Lower lobe of right lung (tissue), 2 donors: ENCODE results near the gene CYSLTR2. TPM values are rescaled to one million over a fixed set of nuclear protein-coding genes. Genes with fewer than 3 reads are reported as not detected.

Experiments used
- ATAC-seq, 2 donors: fragments of 200-7000 bp; cut with Tn5 transposase; one replicate each; pipeline ENCODE4 v1.9.1; 2020 to 2022; ENCODE audit warnings: mild to moderate bottlenecking in 2 of 2, moderate library complexity in 2 of 2
- DNase-seq: peaks from one replicate; pipeline ENCODE4 v3.0.0-alpha.2; 2020
- H3K27ac ChIP-seq: fragments of 200-600 bp; one replicate; pipeline ENCODE4 v1.8.0; 2022
- H3K27me3 ChIP-seq: fragments of 200-600 bp; one replicate; pipeline ENCODE4 v1.8.0; 2022; ENCODE audit warnings: low read depth
- H3K36me3 ChIP-seq: fragments of 200-600 bp; one replicate; pipeline ENCODE4 v1.8.0; 2022; ENCODE audit warnings: mild to moderate bottlenecking
- H3K4me1 ChIP-seq: fragments of 200-600 bp; one replicate; pipeline ENCODE4 v1.8.0; 2022
- H3K4me3 ChIP-seq: fragments of 200-600 bp; one replicate; pipeline ENCODE4 v1.8.0; 2022; ENCODE audit warnings: mild to moderate bottlenecking
- H3K9me3 ChIP-seq: fragments of 200-600 bp; one replicate; pipeline ENCODE4 v1.8.0; 2022
- CTCF ChIP-seq: fragments of 200-600 bp; IDR thresholded peaks from one replicate; pipeline ENCODE4 v1.8.0; 2022; ENCODE audit warnings: antibody characterized with exemption, mild to moderate bottlenecking
- intact Hi-C: fragments of 100-400 bp; cut with DNase I; formaldehyde crosslinking; loops from one replicate; pipeline ENCODE4 v1.11.0; 2022
- total RNA-seq: library from RNA; stranded (reverse); fragmentation: NEBNext Ultra II Directional; extraction: Animal tissue kit (Norgen Biotek cat#: 25700); gene quantifications from one replicate; pipeline ENCODE4 v1.2.1, GENCODE V29; 2021
- donor health status: DM: no; HTN: yes; CAD: no; lungs with severe emphysema.

The CYSLTR2 gene
- total RNA-seq, 1 donor from 2014 or later, result 2.6 TPM

DNA sequence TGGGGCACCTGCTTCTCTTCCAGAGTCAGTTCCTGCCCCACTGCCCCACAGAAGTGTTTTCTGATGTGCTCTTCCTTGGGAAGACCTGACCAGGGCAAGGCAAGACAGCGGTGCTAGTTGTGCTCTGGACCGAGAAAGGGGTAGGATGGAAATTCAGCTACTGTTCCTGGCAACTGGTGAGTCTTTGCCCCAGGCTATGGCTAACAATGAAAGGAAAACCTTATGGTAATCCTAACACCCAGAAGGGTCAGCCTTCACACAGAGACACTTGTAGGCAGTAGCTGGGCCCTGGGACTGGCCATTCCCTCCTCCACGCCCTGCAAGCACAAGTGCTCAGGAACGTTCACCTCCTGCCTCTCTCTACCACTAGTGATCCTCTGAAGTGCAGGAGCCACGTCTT lies 9.6 kb upstream of the CYSLTR2 start:
- no peak for DNase-seq
- H3K4me1 ChIP-seq, result no peaks in the 10 kb centered on the region
- no peak overlapping the region for H3K4me3 ChIP-seq
- ATAC-seq, result no peak
- H3K9me3 ChIP-seq, result no peaks in the 10 kb centered on the region
- no peak overlapping the region for H3K27ac ChIP-seq
- no peaks in the 10 kb centered on the region for H3K27me3 ChIP-seq
- no peak for TF ChIP-seq CTCF
- intact Hi-C loops, result no loop called here
- H3K36me3 ChIP-seq, result no peaks in the 10 kb centered on the region

DNA sequence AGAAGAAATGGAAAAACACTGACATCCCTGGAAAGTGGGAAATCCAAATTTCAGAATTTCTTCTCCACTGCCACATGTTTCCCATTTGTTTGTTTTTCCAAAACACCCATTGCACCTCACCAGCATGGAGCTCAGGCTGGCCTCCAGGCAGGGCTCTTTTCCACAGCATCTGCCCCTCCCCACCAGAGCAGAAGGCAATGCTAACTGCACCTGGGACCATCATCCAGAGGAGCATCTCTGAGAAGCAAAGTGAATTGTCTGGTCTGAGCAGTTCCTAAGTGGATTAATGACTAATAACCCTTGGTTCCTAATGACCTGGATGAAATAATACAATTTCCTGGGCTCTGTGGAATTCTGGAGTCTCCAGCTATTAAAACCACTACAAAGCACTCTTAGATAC lies 8.8 kb upstream of the CYSLTR2 start:
- Histone ChIP-seq H3K4me1 (no peaks in the 10 kb centered on the region), H3K27me3 (no peaks in the 10 kb centered on the region), H3K4me3 (no peak overlapping the region), H3K36me3 (no peaks in the 10 kb centered on the region), H3K27ac (no peak overlapping the region), H3K9me3 (no peaks in the 10 kb centered on the region)
- no peak for TF ChIP-seq CTCF
- no peak for DNase-seq
- intact Hi-C loops, result no loop called here
- no peak for ATAC-seq

GRCh38 chr13:48645845-48646244 lies 7.9 kb upstream of the CYSLTR2 start:
- DNase-seq, result no peak
- ATAC-seq, result no peak
- intact Hi-C loops, result no loop called here
- TF ChIP-seq CTCF, result no peak
- no peaks in the 10 kb centered on the region for H3K4me1 ChIP-seq
- no peaks in the 10 kb centered on the region for H3K36me3 ChIP-seq
- no peak overlapping the region for H3K4me3 ChIP-seq
- H3K27me3 ChIP-seq, result no peaks in the 10 kb centered on the region
- H3K27ac ChIP-seq, result no peak overlapping the region
- H3K9me3 ChIP-seq, result no peaks in the 10 kb centered on the region

DNA sequence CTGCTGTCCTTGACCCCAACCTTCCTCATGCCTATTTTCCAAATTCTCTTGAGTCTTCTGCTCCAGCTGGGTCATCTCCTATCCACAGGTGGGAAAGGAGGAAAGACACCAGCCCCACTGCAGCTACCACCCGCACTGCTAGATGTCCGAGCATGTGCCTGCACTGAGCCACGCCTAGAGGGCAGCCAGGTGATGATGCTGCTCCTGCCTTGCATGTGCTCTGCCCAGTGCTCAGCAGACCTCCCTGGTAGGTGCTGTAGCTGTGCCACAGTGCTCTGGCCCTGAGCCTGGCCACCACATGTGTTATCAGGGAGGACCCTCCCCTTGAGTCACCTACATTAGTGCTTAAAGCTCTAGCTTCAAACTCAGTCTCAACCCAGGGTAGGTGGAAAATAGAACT lies 6.9 kb upstream of the CYSLTR2 start:
- no peaks in the 10 kb centered on the region for H3K9me3 ChIP-seq
- intact Hi-C loops, result no loop called here
- no peaks in the 10 kb centered on the region for H3K27me3 ChIP-seq
- DNase-seq, result no peak
- H3K4me3 ChIP-seq, result no peak overlapping the region
- peak in 1 of 2 donors; percentile 36 for ATAC-seq
- no peak overlapping the region for H3K27ac ChIP-seq
- H3K4me1 ChIP-seq, result no peaks in the 10 kb centered on the region
- no peaks in the 10 kb centered on the region for H3K36me3 ChIP-seq
- no peak for TF ChIP-seq CTCF

DNA sequence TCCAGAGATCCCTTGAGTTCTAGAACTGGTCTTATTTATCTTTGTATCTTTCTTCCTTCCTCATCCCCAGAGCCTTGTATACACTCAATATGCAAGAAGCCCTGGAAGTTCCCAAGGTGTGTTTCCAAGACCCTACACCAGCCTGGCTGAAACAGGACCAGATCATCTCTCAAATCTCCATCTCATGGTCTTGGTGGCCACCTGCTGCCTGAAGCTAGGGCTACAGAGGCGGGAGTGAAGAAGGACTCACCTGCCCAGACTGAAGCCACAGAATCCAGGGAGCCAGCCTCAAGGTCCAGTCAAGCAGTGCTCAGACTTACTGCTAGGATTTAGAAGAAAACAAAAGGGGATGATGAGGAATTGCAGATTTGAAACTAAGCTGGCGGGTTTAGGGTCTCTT lies 6.1 kb upstream of the CYSLTR2 start:
- intact Hi-C loops, result no loop called here
- Histone ChIP-seq H3K4me3 (no peak overlapping the region), H3K27ac (no peak overlapping the region)

More for the DNA sequence above, 6.1 kb upstream of the CYSLTR2 start:
- Histone ChIP-seq H3K36me3 (no peaks in the 10 kb centered on the region), H3K9me3 (no peaks in the 10 kb centered on the region), H3K27me3 (no peaks in the 10 kb centered on the region), H3K4me1 (no peaks in the 10 kb centered on the region)
- ATAC-seq, result no peak
- no peak for DNase-seq
- no peak for TF ChIP-seq CTCF
